Germinal center (tissue), 1 donor: ENCODE measurements around the gene PIK3R4.

ENCODE experiments used
- DNase-seq: peaks from one replicate; pipeline ENCODE4 v3.0.0; 2012; ENCODE audit warnings: mixed read lengths, low spot score

The PIK3R4 gene

GRCh38 chr3:130746246-130747039 lies at the start of gene PIK3R4:
PIK3R4 (minus strand) TSS chr3:130746829; CDS start chr3:130745218, 1,611 bp downstream.
- DNase-seq = peak; percentile 93

- DNase-seq = no peak
These were observed 48.8 kb upstream of the PIK3R4 start for GRCh38 chr3:130795396-130795795.

GRCh38 chr3:130792246-130792645 lies 45.6 kb upstream of the PIK3R4 start:
- no peak for DNase-seq

GRCh38 chr3:130789782-130790322 lies 43.2 kb upstream of the PIK3R4 start:
- DNase-seq = no peak

- DNase-seq = no peak
These were observed 40.9 kb upstream of the PIK3R4 start for GRCh38 chr3:130787422-130788068.

- no peak for DNase-seq
These were observed 39.7 kb upstream of the PIK3R4 start for GRCh38 chr3:130786306-130786705.

- DNase-seq = no peak
These were observed 37.0 kb upstream of the PIK3R4 start for GRCh38 chr3:130783629-130784028.

GRCh38 chr3:130779486-130779885 lies 32.9 kb upstream of the PIK3R4 start:
- DNase-seq = no peak

- DNase-seq = no peak
These were observed 32.4 kb upstream of the PIK3R4 start for GRCh38 chr3:130779031-130779430.

- no peak for DNase-seq
These were observed 26.7 kb upstream of the PIK3R4 start for GRCh38 chr3:130773366-130773765.

GRCh38 chr3:130772129-130772528 lies 25.5 kb upstream of the PIK3R4 start:
- no peak for DNase-seq

GRCh38 chr3:130770644-130771043 lies 24.0 kb upstream of the PIK3R4 start:
- no peak for DNase-seq

- DNase-seq = no peak
These were observed 15.2 kb upstream of the PIK3R4 start for GRCh38 chr3:130761730-130762311.

- no peak for DNase-seq
These were observed 14.3 kb upstream of the PIK3R4 start for GRCh38 chr3:130760922-130761321.

GRCh38 chr3:130759692-130760338 lies 13.2 kb upstream of the PIK3R4 start:
- DNase-seq = peak; percentile 44

- peak; percentile 5 for DNase-seq
These were observed 12.2 kb upstream of the PIK3R4 start for GRCh38 chr3:130758624-130759369.

- no peak for DNase-seq
These were observed 11.1 kb upstream of the PIK3R4 start for GRCh38 chr3:130757611-130758150.

- DNase-seq = no peak
These were observed 9.0 kb upstream of the PIK3R4 start for GRCh38 chr3:130755666-130756065.

- no peak for DNase-seq
These were observed 2.4 kb upstream of the PIK3R4 start for GRCh38 chr3:130748981-130749380.

GRCh38 chr3:130748467-130748861 lies 1.8 kb upstream of the PIK3R4 start:
- no peak for DNase-seq

- no peak for DNase-seq
These were observed 3.3 kb downstream of the PIK3R4 start for GRCh38 chr3:130743354-130743753.
